HepG2 (cell line): ENCODE results near the gene ZNF276. TPM values are rescaled to one million over a fixed set of nuclear protein-coding genes. Genes with fewer than 3 reads are reported as not detected.

Source experiments
- ATF3 ChIP-seq: sonication (generic); formaldehyde crosslinking; IDR thresholded peaks from 2 replicates; pipeline ENCODE4 v1.4.0; 2020; ENCODE audit warnings: missing genetic modification reagents
- GTF2F1 ChIP-seq: fragments of 150-350 bp; IDR thresholded peaks from 2 replicates; pipeline ENCODE4 v1.6.1; 2014; ENCODE audit warnings: low read length
- HNRNPH1 ChIP-seq: fragments of 200-400 bp; formaldehyde crosslinking; optimal IDR thresholded peaks from 2 replicates; pipeline ENCODE3; 2017; ENCODE audit warnings: mild to moderate bottlenecking, low read depth, low read length
- KLF13 ChIP-seq: sonication (generic); formaldehyde crosslinking; IDR thresholded peaks from 2 replicates; pipeline ENCODE4 v1.4.0; 2020; ENCODE audit warnings: mild to moderate bottlenecking, missing genetic modification reagents
- KLF6 ChIP-seq: IDR thresholded peaks from 2 replicates; pipeline ENCODE4 v1.8.0; 2016; ENCODE audit warnings: missing biosample characterization, missing genetic modification reagents
- MIXL1 ChIP-seq: IDR thresholded peaks from 2 replicates; pipeline ENCODE4 v1.6.1; 2016
- PAXIP1 ChIP-seq: sonication (generic); formaldehyde crosslinking; conservative IDR thresholded peaks from 2 replicates; pipeline ENCODE4 v1.4.0; 2020; ENCODE audit warnings: mild to moderate bottlenecking, missing genetic modification reagents, moderate library complexity
- REPIN1 ChIP-seq: sonication (generic); formaldehyde crosslinking; IDR thresholded peaks from 2 replicates; pipeline ENCODE4 v1.8.0; 2022; ENCODE audit warnings: missing genetic modification reagents, low read depth, mild to moderate bottlenecking, borderline replicate concordance
- RFX1 ChIP-seq: fragments of 450-650 bp; IDR thresholded peaks from 2 replicates; pipeline ENCODE4 v1.6.1; 2017
- SIX1 ChIP-seq: sonication (generic); formaldehyde crosslinking; IDR thresholded peaks from 2 replicates; pipeline ENCODE4 v1.4.0; 2020; ENCODE audit warnings: missing genetic modification reagents, borderline replicate concordance
- SP4 ChIP-seq: sonication (generic); formaldehyde crosslinking; IDR thresholded peaks from 2 replicates; pipeline ENCODE4 v1.8.1; 2023; ENCODE audit warnings: mild to moderate bottlenecking, missing genetic modification reagents
- USF2 ChIP-seq, 2 experiments: sonication (generic) in 1 of 2; formaldehyde crosslinking in 1 of 2; IDR thresholded peaks; 2 replicates each; pipeline versions ENCODE4 v1.5.1 to v1.6.1; 2011 to 2020; ENCODE audit warnings: borderline replicate concordance in 1 of 2, low read depth in 1 of 2, low read length in 1 of 2, mild to moderate bottlenecking in 1 of 2, missing genetic modification reagents in 1 of 2, moderate library complexity in 1 of 2
- ZBTB39 ChIP-seq: sonication (generic); formaldehyde crosslinking; IDR thresholded peaks from 2 replicates; pipeline ENCODE4 v1.5.0; 2020; ENCODE audit warnings: missing genetic modification reagents
- ZNF572 ChIP-seq: sonication (generic); formaldehyde crosslinking; IDR thresholded peaks from 2 replicates; pipeline ENCODE4 v1.5.1; 2020; ENCODE audit warnings: mild to moderate bottlenecking, missing genetic modification reagents
- ZNF609 ChIP-seq: sonication (generic); formaldehyde crosslinking; IDR thresholded peaks from 2 replicates; pipeline ENCODE4 v1.4.0; 2020; ENCODE audit warnings: mild to moderate bottlenecking, missing genetic modification reagents, borderline replicate concordance
- ZNF788 ChIP-seq: sonication (generic); formaldehyde crosslinking; IDR thresholded peaks from 2 replicates; pipeline ENCODE4 v1.5.0; 2020; ENCODE audit warnings: mild to moderate bottlenecking, missing genetic modification reagents, borderline replicate concordance
- polyA plus RNA-seq, 8 experiments: library from polyadenylated mRNA; depleted of rRNA in 3 of 8; stranded (reverse) in 7 of 8; unstranded in 1 of 8; fragments of >200 nt; fragmentation: Illumina TruSeq in 4 of 8; extraction: Trizol in 4 of 8; gene quantifications; 2 replicates each; pipeline versions ENCODE4 v1.2.1 to v1.2.3, GENCODE V29; 2011 to 2016; ENCODE audit warnings: low read depth in 4 of 8, missing spikeins in 1 of 8, mixed read lengths in 1 of 8; ENCODE audit not compliant: insufficient read depth in 1 of 8
- total RNA-seq, 5 experiments: library from RNA; depleted of rRNA; stranded (reverse); fragments of >200 nt; fragmentation: Illumina TruSeq; extraction: Trizol; gene quantifications; 2 replicates each; pipeline ENCODE4 v1.2.3, GENCODE V29; 2016; ENCODE audit warnings: low read depth in 1 of 5

ZNF276 gene
- total and polyA plus RNA-seq, 2 of the 13 experiments (the other 11 are each of a cell fraction or from before 2014, with no cell fraction given), result 17.7 to 18.0 TPM

- TF ChIP-seq ZNF609 (CRISPR knock-in tag) (0 out of 2 replicates have a peak, but pooled peaks have one; percentile 54), RFX1 (peak; percentile 100), KLF13 (CRISPR knock-in tag) (peak; percentile 90), MIXL1 (CRISPR knock-in tag) (0 out of 2 replicates have a peak, but pooled peaks have one; percentile 31), HNRNPH1 (no peak), SP4 (CRISPR knock-in tag) (peak; percentile 96), ZNF788 (peak; percentile 69; the same call in 1 of the 2 replicates), USF2 (IDR thresholded peaks at IDR 0.05; ENCODE audit: low read depth, low read length) (peak; percentile 97), USF2 (CRISPR knock-in tag; IDR thresholded peaks at IDR 0.05; ENCODE audit: borderline replicate concordance) (peak; percentile 99; the same call in 1 of the 2 replicates), ATF3 (CRISPR knock-in tag) (peak; percentile 91), GTF2F1 (peak; percentile 75), SIX1 (CRISPR knock-in tag) (peak; percentile 58; the same call in 1 of the 2 replicates), PAXIP1 (CRISPR knock-in tag) (peak; percentile 79), REPIN1 (peak; percentile 80), KLF6 (CRISPR knock-in tag) (peak; percentile 68; the same call in 1 of the 2 replicates), ZNF572 (no peak), ZBTB39 (CRISPR knock-in tag) (0 out of 2 replicates have a peak, but pooled peaks have one; percentile 60)
These were observed 21.2 kb upstream of the ZNF276 start (continued) for GRCh38 chr16:89700100-89700648.
